ENCODE measurements around the gene ZBTB1.
"Not testable (repeated sequence)": the region's sequence is repeated elsewhere in the genome, so short reads cannot be mapped to it uniquely, and the experiment has no call there.

- TF ChIP-seq CTCF, POLR2A (IDR thresholded peaks at IDR 0.05): not testable (repeated sequence)
Measured at GRCh38 chr14:64558216-64558615, 53.6 kb downstream of the ZBTB1 start.
